ENCODE measurements around the gene HAP1.

Gene HAP1

GRCh38 chr17:41763327-41763726, 28.9 kb upstream of the HAP1 start:
- no peak for DNase-seq

- DNase-seq = no peak
Observed at GRCh38 chr17:41762841-41763240, 28.4 kb upstream of the HAP1 start.

GRCh38 chr17:41762391-41762790, 27.9 kb upstream of the HAP1 start:
- DNase-seq = no peak

- no peak for DNase-seq
Observed at GRCh38 chr17:41760878-41761277, 26.4 kb upstream of the HAP1 start.

- DNase-seq = no peak
Observed at GRCh38 chr17:41758601-41759000, 24.2 kb upstream of the HAP1 start.

- DNase-seq = no peak
Observed at GRCh38 chr17:41754066-41754465, 19.6 kb upstream of the HAP1 start.

GRCh38 chr17:41751288-41751687, 16.8 kb upstream of the HAP1 start:
- DNase-seq = no peak

GRCh38 chr17:41750862-41751261, 16.4 kb upstream of the HAP1 start:
- no peak for DNase-seq

- no peak for DNase-seq
Observed at GRCh38 chr17:41748275-41748674, 13.8 kb upstream of the HAP1 start.

- DNase-seq = no peak
Observed at GRCh38 chr17:41741709-41742108, 7.3 kb upstream of the HAP1 start.

- DNase-seq = no peak
Observed at GRCh38 chr17:41740506-41740905, 6.1 kb upstream of the HAP1 start.

GRCh38 chr17:41739661-41740352, 5.4 kb upstream of the HAP1 start:
- no peak for DNase-seq

GRCh38 chr17:41738801-41739112, 4.3 kb upstream of the HAP1 start:
- no peak for DNase-seq

- DNase-seq = peak; percentile 68 to 73
Observed at GRCh38 chr17:41738077-41738800, 3.8 kb upstream of the HAP1 start.

GRCh38 chr17:41737680-41738023, 3.2 kb upstream of the HAP1 start:
- no peak for DNase-seq

GRCh38 chr17:41736983-41737679, 2.7 kb upstream of the HAP1 start:
- no peak for DNase-seq

- DNase-seq = no peak
Observed at GRCh38 chr17:41735744-41736143, 1.3 kb upstream of the HAP1 start.

- no peak for DNase-seq
Observed at GRCh38 chr17:41734949-41735313, 488 bp upstream of the HAP1 start.

- no peak for DNase-seq
Observed at GRCh38 chr17:41733348-41734138, 900 bp downstream of the HAP1 start.

GRCh38 chr17:41731836-41732235, 2.6 kb downstream of the HAP1 start:
- DNase-seq = no peak

- DNase-seq = no peak
Observed at GRCh38 chr17:41730479-41730878, 4.0 kb downstream of the HAP1 start.

- no peak for DNase-seq
Observed at GRCh38 chr17:41728056-41728455, 6.4 kb downstream of the HAP1 start.

GRCh38 chr17:41725134-41725533, 9.3 kb downstream of the HAP1 start:
- DNase-seq = no peak

Measured in NCI-H1930 (cell line).